Spinal cord (tissue), 10 donors: ENCODE data around the gene ZNF879. TPM values are rescaled to one million over a fixed set of nuclear protein-coding genes. Genes with fewer than 3 reads are reported as not detected.
A peak's percentile ranks its signal among the peaks of the same experiment; 100 is the strongest.

Experiments
- DNase-seq, 6 donors: peaks; one replicate each; pipeline versions ENCODE4 v3.0.0 to v3.0.0-alpha.2; 2013 to 2015; ENCODE audit warnings: low spot score in 6 of 6, low read depth in 4 of 6
- H3K27ac ChIP-seq: one replicate; pipeline ENCODE4 v1.5.1; 2013; ENCODE audit warnings: low read depth, low read length, control low read depth
- H3K27me3 ChIP-seq: one replicate; pipeline ENCODE4 v1.6.1; 2013; ENCODE audit warnings: low read length; ENCODE audit not compliant: control insufficient read depth, insufficient read depth
- H3K36me3 ChIP-seq: one replicate; pipeline ENCODE4 v1.6.1; 2013; ENCODE audit warnings: low read length; ENCODE audit not compliant: control insufficient read depth, insufficient read depth
- H3K4me1 ChIP-seq: one replicate; pipeline ENCODE4 v1.6.1; 2013; ENCODE audit warnings: low read length; ENCODE audit not compliant: control insufficient read depth, insufficient read depth
- H3K4me3 ChIP-seq: one replicate; pipeline ENCODE4 v1.5.1; 2013; ENCODE audit warnings: low read depth, low read length, control low read depth
- H3K9me3 ChIP-seq: one replicate; pipeline ENCODE4 v1.6.1; 2013; ENCODE audit warnings: low read length; ENCODE audit not compliant: control insufficient read depth, insufficient read depth
- WGBS: methylation state at CpG from one replicate; pipeline ENCODE4 v1.1.5; 2013; ENCODE audit warnings: missing lambda C conversion rate; ENCODE audit not compliant: insufficient coverage; 5-methylcytosine and 5-hydroxymethylcytosine counted together
- polyA plus RNA-seq, 2 donors: library from polyadenylated mRNA; unstranded; fragments of 120-200 nt; gene quantifications; one replicate each; pipeline ENCODE4 v1.2.1, GENCODE V29; 2013; ENCODE audit not compliant: insufficient read length in 2 of 2
- total RNA-seq, 2 donors: library from RNA; depleted of rRNA in 1 of 2; stranded (reverse); fragments of 120-200 nt in 1 of 2; fragments of >200 nt in 1 of 2; gene quantifications; one replicate each; pipeline versions ENCODE4 v1.2.3 to v1.2.4, GENCODE V29; 2013 to 2014
- donor health status: healthy.

ZNF879 gene
- total and polyA plus RNA-seq, 4 donors = 6.4 to 10.5 (median 9.1) TPM

DNA sequence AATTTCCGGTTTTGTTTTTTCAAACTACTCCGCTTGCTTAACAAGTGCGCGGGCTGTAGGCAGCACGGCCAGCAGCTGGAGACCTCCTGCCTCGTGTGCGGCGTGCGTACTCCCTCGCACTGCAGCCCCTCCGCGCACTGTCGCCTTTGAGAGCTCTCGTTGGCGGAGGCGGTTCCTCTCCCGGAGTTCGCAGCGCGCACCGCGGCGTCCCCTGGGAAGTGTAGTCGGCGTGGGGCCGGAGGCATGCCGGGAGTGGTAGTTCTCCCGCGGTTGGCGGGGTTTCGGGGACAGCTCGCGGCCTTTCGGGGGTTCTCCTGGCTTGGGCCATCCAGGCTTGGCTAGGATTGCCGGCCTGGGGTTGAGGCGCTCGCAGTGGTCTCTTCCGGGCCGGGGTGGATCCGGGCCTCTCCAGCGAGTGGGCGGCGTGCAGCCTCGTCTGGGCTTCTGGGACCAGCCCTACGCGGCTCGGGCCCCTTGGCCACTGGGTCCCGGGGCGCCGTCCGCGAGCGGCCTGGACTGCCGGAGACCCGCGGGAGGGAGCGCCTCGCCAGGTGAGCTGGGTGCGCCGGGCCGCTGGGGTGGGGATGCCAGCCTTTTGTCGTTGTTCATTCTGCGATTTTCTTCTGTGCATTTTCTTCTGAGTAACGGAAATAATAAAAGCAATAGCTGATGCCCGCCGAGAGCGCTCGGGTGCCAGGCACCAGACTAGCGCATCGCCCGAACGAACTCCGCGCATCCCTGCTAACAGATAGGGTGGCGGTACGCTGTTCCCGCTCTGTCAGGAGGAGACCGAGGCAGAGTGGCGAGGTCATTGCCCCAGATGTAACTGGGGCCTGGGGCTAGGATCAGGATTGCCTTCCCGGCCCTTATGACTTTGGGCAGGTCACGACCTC, 36.8 kb downstream of the ZNF879 start, which contains the start of gene ZNF354C:
TSS of gene ZNF354C (plus strand) at position 258 of the 893 bp plus-strand sequence. CDS start 1,696 bp downstream, outside the sequence.
- WGBS = 3% methylated on average over 81 of the region's 81 CpGs

DNA sequence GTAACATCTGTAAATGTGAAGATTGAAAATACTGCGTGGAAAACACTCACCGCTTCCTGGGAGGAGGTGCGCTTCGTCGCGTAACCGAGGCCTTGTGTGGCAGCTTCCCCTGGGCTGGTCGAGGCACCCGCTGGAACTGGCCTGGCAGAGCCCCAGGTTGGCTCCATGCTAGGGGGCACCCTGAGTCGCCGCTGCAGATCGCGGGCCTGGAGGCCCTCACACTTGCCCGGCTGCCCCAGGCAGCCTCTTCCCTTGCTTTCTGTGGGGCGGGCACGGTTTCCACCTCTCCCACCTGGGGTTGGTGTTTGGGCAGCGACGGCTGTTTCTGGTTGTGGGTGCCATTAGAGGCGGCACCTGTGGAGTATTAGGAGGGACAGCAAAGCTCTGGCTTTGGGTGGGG, 37.4 kb downstream of the ZNF879 start:
- H3K9me3 ChIP-seq = peaks cover 1% of the 10 kb centered on the region
- peak overlapping the region; percentile 76 for H3K4me3 ChIP-seq
- H3K27ac ChIP-seq = no peak overlapping the region
- no peaks in the 10 kb centered on the region for H3K27me3 ChIP-seq
- H3K4me1 ChIP-seq = peaks cover 11% of the 10 kb centered on the region
- H3K36me3 ChIP-seq = peaks cover 34% of the 10 kb centered on the region
- WGBS = 81% methylated on average over 16 of the region's 19 CpGs
- DNase-seq = no peak

More for the DNA sequence above, 36.8 kb downstream of the ZNF879 start, which contains the start of gene ZNF354C:
- Histone ChIP-seq H3K27me3 (no peaks in the 10 kb centered on the region), H3K27ac (peak within 1 kb of the TSS; percentile 60), H3K9me3 (peaks cover 1% of the 10 kb centered on the region), H3K36me3 (peaks cover 29% of the 10 kb centered on the region), H3K4me1 (peaks cover 11% of the 10 kb centered on the region), H3K4me3 (peak within 1 kb of the TSS; percentile 76)
- peak; percentile 80 to 98 (median 87) for DNase-seq

GRCh38 chr5:179065703-179066102, 42.1 kb downstream of the ZNF879 start:
- DNase-seq = no peak
- Histone ChIP-seq H3K4me3 (no peak overlapping the region), H3K27me3 (no peaks in the 10 kb centered on the region), H3K9me3 (peaks cover 15% of the 10 kb centered on the region), H3K27ac (no peak overlapping the region), H3K4me1 (peaks cover 9% of the 10 kb centered on the region), H3K36me3 (peaks cover 47% of the 10 kb centered on the region)
- 80% methylated on average over 1 of the region's 6 CpGs for WGBS

GRCh38 chr5:179079165-179079987, 55.8 kb downstream of the ZNF879 start:
- Histone ChIP-seq H3K36me3 (peaks cover 37% of the 10 kb centered on the region), H3K27ac (no peak overlapping the region), H3K27me3 (no peaks in the 10 kb centered on the region), H3K4me3 (no peak overlapping the region), H3K4me1 (no peaks in the 10 kb centered on the region), H3K9me3 (peaks cover 55% of the 10 kb centered on the region)
- no CpG with 5 or more reads among the region's 11 CpGs for WGBS
- DNase-seq = no peak

- Histone ChIP-seq H3K36me3 (peaks cover 36% of the 10 kb centered on the region), H3K9me3 (peaks cover 57% of the 10 kb centered on the region), H3K27me3 (no peaks in the 10 kb centered on the region), H3K4me3 (no peak overlapping the region), H3K27ac (no peak overlapping the region), H3K4me1 (no peaks in the 10 kb centered on the region)
- 100% methylated on average over 2 of the region's 4 CpGs for WGBS
- DNase-seq = no peak
Observed at GRCh38 chr5:179080724-179081123, 57.1 kb downstream of the ZNF879 start.

Other genes starting within 250 kb of the ZNF879 start
- 10 to 100 TPM; 20.7 to 21.6 TPM for gene ZNF354B, start 163.9 kb upstream of the ZNF879 start, total RNA-seq
- 10 to 100 TPM; 17.5 to 18.5 TPM for gene ZNF354B, start 163.9 kb upstream of the ZNF879 start, polyA plus RNA-seq
- gene ZFP2, start 127.9 kb upstream of the ZNF879 start, total RNA-seq = 1 to 10 TPM; 6.6 to 7.7 TPM
- 1 to 10 TPM; 8.1 to 8.3 TPM for gene ZFP2, start 127.9 kb upstream of the ZNF879 start, polyA plus RNA-seq
- gene ZNF454, start 82.6 kb upstream of the ZNF879 start, total RNA-seq = 1 to 10 TPM; 7.7 to 10.0 TPM
- gene ZNF454, start 82.6 kb upstream of the ZNF879 start, polyA plus RNA-seq = 1 to 10 TPM; 5.9 to 9.2 TPM
- under 1 TPM; under 0.01 to 0.06 TPM for gene GRM6, start 28.5 kb upstream of the ZNF879 start, total RNA-seq
- 1 to 10 TPM; 1.1 to 3.7 TPM for gene GRM6, start 28.5 kb upstream of the ZNF879 start, polyA plus RNA-seq
- 10 to 100 TPM; 16.9 to 27.2 TPM for gene ZNF354C, start 36.6 kb downstream of the ZNF879 start, total RNA-seq
- 10 to 100 TPM; 11.3 to 19.1 TPM for gene ZNF354C, start 36.6 kb downstream of the ZNF879 start, polyA plus RNA-seq